ENCODE measurements around the gene MRPS2. TPM values are rescaled to one million over a fixed set of nuclear protein-coding genes. Genes with fewer than 3 reads are reported as not detected.
"Not testable (repeated sequence)": the region's sequence is repeated elsewhere in the genome, so short reads cannot be mapped to it uniquely, and the experiment has no call there.

Gene MRPS2
- total and polyA plus RNA-seq, 2 of the 4 experiments (the other 2 are of a cell fraction), result 53.1 to 104 TPM

- no peak overlapping the region for H2BK15ac ChIP-seq (ENCODE audit: low read depth, low read length)
- H4K91ac ChIP-seq (ENCODE audit: insufficient read depth, low read depth, low read length), result no peak overlapping the region
- no peak overlapping the region for H3K23ac ChIP-seq (ENCODE audit: low read depth, low read length)
- ATAC-seq (ENCODE audit: low read depth), result no peak
- H3K27ac ChIP-seq (ENCODE audit: insufficient read depth, low read length), result no peak overlapping the region
- no peak overlapping the region for H4K5ac ChIP-seq (ENCODE audit: low read depth, low read length)
- H3K4ac ChIP-seq (ENCODE audit: low read depth, low read length), result no peak overlapping the region
- no peaks in the 10 kb centered on the region for H3K9me3 ChIP-seq (ENCODE audit: control insufficient read depth, insufficient read depth, low read length)
- no peak for DNase-seq
- no peak overlapping the region for H3K14ac ChIP-seq (replicated peaks; ENCODE audit: low read depth, low read length)
- no peak overlapping the region for H2AK9ac ChIP-seq (replicated peaks; ENCODE audit: low read depth, low read length, poor library complexity)
- no peak overlapping the region for H3K4me2 ChIP-seq (ENCODE audit: low read depth, low read length)
- H3K9ac ChIP-seq (ENCODE audit: low read depth, low read length), result no peak overlapping the region
- intact Hi-C loops (cut with micrococcal nuclease), result no loop called here
- no peak overlapping the region for H2AK5ac ChIP-seq (ENCODE audit: low read depth, low read length)
- BruUV-seq (replicated peaks), result no TSS peak
- 100% methylated on average over 1 of the region's 12 CpGs; no CpG with 5 or more reads in 1 of the 2 experiments for WGBS, 2 experiments (ENCODE audit: extremely low coverage in 2 of 2, insufficient read length in 1 of 2)
- H2BK5ac ChIP-seq (ENCODE audit: low read depth, low read length, poor library complexity, severe bottlenecking), result no peak overlapping the region
- no peak overlapping the region for H3K56ac ChIP-seq (ENCODE audit: extremely low read depth, insufficient read depth, low read length)
- H3K4me3 ChIP-seq (ENCODE audit: insufficient read depth, low read depth, low read length), result no peak overlapping the region
- no peak overlapping the region for H4K8ac ChIP-seq (ENCODE audit: low read depth in 2 of 2, low read length in 2 of 2)
- no peaks in the 10 kb centered on the region for H3K4me1 ChIP-seq (ENCODE audit: control insufficient read depth, insufficient read depth, low read length)
- no peaks in the 10 kb centered on the region for H3K9me1 ChIP-seq (ENCODE audit: insufficient read depth, low read length)
- H2BK120ac ChIP-seq (ENCODE audit: low read depth, low read length), result no peak overlapping the region
- no peaks in the 10 kb centered on the region for H3K36me3 ChIP-seq (ENCODE audit: control insufficient read depth, insufficient read depth, low read length)
- H2BK20ac ChIP-seq (ENCODE audit: low read depth, low read length), result no peak overlapping the region
- no peaks in the 10 kb centered on the region for H4K20me1 ChIP-seq (ENCODE audit: insufficient read depth, low read length)
- H3K79me1 ChIP-seq (ENCODE audit: low read depth in 1 of 2, low read length in 2 of 2), result no peaks in the 10 kb centered on the region
- in situ Hi-C loops (cut with MboI; ENCODE audit: low sequenced_read_pairs), result no loop called here
- POLR2A ChIA-PET (ENCODE audit: unreplicated experiment), result no interaction called here
- CTCF ChIA-PET, result no interaction called here
- no peak overlapping the region for H2AFZ ChIP-seq (replicated peaks; ENCODE audit: low read length, poor library complexity)
- dilution Hi-C loops (cut with HindIII; ENCODE audit: low sequenced_read_pairs, unreplicated experiment), result no loop called here
- TF ChIP-seq MXI1 (IDR thresholded peaks at IDR 0.05; ENCODE audit: borderline replicate concordance, low read depth, low read length) (no peak), ELK1 (IDR thresholded peaks at IDR 0.05; ENCODE audit: borderline replicate concordance, low read depth, low read length) (no peak), MAZ (IDR thresholded peaks at IDR 0.05; ENCODE audit: borderline replicate concordance, low read depth, low read length) (no peak), USF2 (IDR thresholded peaks at IDR 0.05; ENCODE audit: low read depth, low read length) (no peak), CHD1 (IDR thresholded peaks at IDR 0.05; ENCODE audit: low read depth, low read length) (no peak)
- H3K27me3 ChIP-seq (ENCODE audit: control insufficient read depth, insufficient read depth, low read length), result peaks cover 6% of the 10 kb centered on the region
- H3K18ac ChIP-seq (ENCODE audit: low read depth, low read length), result no peak overlapping the region
These were observed 33.2 kb downstream of the MRPS2 start for GRCh38 chr9:135533674-135534073.

GRCh38 chr9:135534192-135534711, 33.8 kb downstream of the MRPS2 start:
- not testable (repeated sequence) for DNase-seq; H2BK15ac ChIP-seq (ENCODE audit: low read depth, low read length)
- WGBS, 2 experiments (ENCODE audit: extremely low coverage in 2 of 2, insufficient read length in 1 of 2), result 26% methylated on average over 6 of the region's 10 CpGs; no CpG with 5 or more reads in 1 of the 2 experiments

More at GRCh38 chr9:135534192-135534711, 33.8 kb downstream of the MRPS2 start:
- H2AFZ ChIP-seq (replicated peaks; ENCODE audit: low read length, poor library complexity); H3K56ac ChIP-seq (ENCODE audit: extremely low read depth, insufficient read depth, low read length); H3K4me2 ChIP-seq (ENCODE audit: low read depth, low read length); H4K91ac ChIP-seq (ENCODE audit: insufficient read depth, low read depth, low read length); in situ Hi-C loops (cut with MboI; ENCODE audit: low sequenced_read_pairs); H3K79me1 ChIP-seq (ENCODE audit: low read depth in 1 of 2, low read length in 2 of 2); H2AK5ac ChIP-seq (ENCODE audit: low read depth, low read length); H3K18ac ChIP-seq (ENCODE audit: low read depth, low read length); H2BK20ac ChIP-seq (ENCODE audit: low read depth, low read length); CTCF ChIA-PET; H2BK5ac ChIP-seq (ENCODE audit: low read depth, low read length, poor library complexity, severe bottlenecking); H3K4me1 ChIP-seq (ENCODE audit: control insufficient read depth, insufficient read depth, low read length); H3K27ac ChIP-seq (ENCODE audit: insufficient read depth, low read length); H4K20me1 ChIP-seq (ENCODE audit: insufficient read depth, low read length); H3K23ac ChIP-seq (ENCODE audit: low read depth, low read length); H3K9me1 ChIP-seq (ENCODE audit: insufficient read depth, low read length); H3K27me3 ChIP-seq (ENCODE audit: control insufficient read depth, insufficient read depth, low read length); dilution Hi-C loops (cut with HindIII; ENCODE audit: low sequenced_read_pairs, unreplicated experiment); BruUV-seq (replicated peaks); H3K14ac ChIP-seq (replicated peaks; ENCODE audit: low read depth, low read length); H3K9me3 ChIP-seq (ENCODE audit: control insufficient read depth, insufficient read depth, low read length); H3K4ac ChIP-seq (ENCODE audit: low read depth, low read length); H4K5ac ChIP-seq (ENCODE audit: low read depth, low read length); H3K4me3 ChIP-seq (ENCODE audit: insufficient read depth, low read depth, low read length); H2BK120ac ChIP-seq (ENCODE audit: low read depth, low read length); H4K8ac ChIP-seq (ENCODE audit: low read depth in 2 of 2, low read length in 2 of 2); ATAC-seq (ENCODE audit: low read depth); POLR2A ChIA-PET (ENCODE audit: unreplicated experiment); intact Hi-C loops (cut with micrococcal nuclease); H2AK9ac ChIP-seq (replicated peaks; ENCODE audit: low read depth, low read length, poor library complexity); H3K36me3 ChIP-seq (ENCODE audit: control insufficient read depth, insufficient read depth, low read length); H3K9ac ChIP-seq (ENCODE audit: low read depth, low read length): not testable (repeated sequence)
